GM19463 (cell line): ENCODE measurements around the gene IGF1R.

Experiments used
- ATAC-seq: cut with Tn5 transposase; IDR thresholded peaks from one replicate; pipeline ENCODE4 v1.9.1; 2021; ENCODE audit warnings: mild to moderate bottlenecking, moderate library complexity; ENCODE audit not compliant: unreplicated experiment

The IGF1R gene

GRCh38 chr15:98703126-98703685 is 54.9 kb downstream of the IGF1R start:
- no peak for ATAC-seq

GRCh38 chr15:98705070-98705469 is 56.7 kb downstream of the IGF1R start:
- ATAC-seq, result no peak

GRCh38 chr15:98706387-98706786 is 58.0 kb downstream of the IGF1R start:
- ATAC-seq, result no peak

GRCh38 chr15:98706986-98707385 is 58.6 kb downstream of the IGF1R start:
- ATAC-seq, result no peak

GRCh38 chr15:98708037-98708590 is 59.8 kb downstream of the IGF1R start:
- no peak for ATAC-seq

GRCh38 chr15:98711810-98712209 is 63.5 kb downstream of the IGF1R start:
- ATAC-seq, result no peak

GRCh38 chr15:98712845-98713584 is 64.7 kb downstream of the IGF1R start:
- ATAC-seq, result no peak

- ATAC-seq, result no peak
Observed at GRCh38 chr15:98713585-98714001, 65.3 kb downstream of the IGF1R start.

- no peak for ATAC-seq
Observed at GRCh38 chr15:98714922-98715321, 66.6 kb downstream of the IGF1R start.

GRCh38 chr15:98715401-98715800 is 67.1 kb downstream of the IGF1R start:
- no peak for ATAC-seq

GRCh38 chr15:98715890-98716443 is 67.6 kb downstream of the IGF1R start:
- ATAC-seq, result no peak

- ATAC-seq, result no peak
Observed at GRCh38 chr15:98717371-98717770, 69.0 kb downstream of the IGF1R start.

GRCh38 chr15:98717942-98718341 is 69.6 kb downstream of the IGF1R start:
- no peak for ATAC-seq

- ATAC-seq, result no peak
Observed at GRCh38 chr15:98718426-98719136, 70.2 kb downstream of the IGF1R start.

- ATAC-seq, result no peak
Observed at GRCh38 chr15:98719137-98719740, 70.9 kb downstream of the IGF1R start.

GRCh38 chr15:98720031-98720430 is 71.7 kb downstream of the IGF1R start:
- ATAC-seq, result no peak

GRCh38 chr15:98720577-98721565 is 72.5 kb downstream of the IGF1R start:
- ATAC-seq, result no peak

GRCh38 chr15:98722209-98722608 is 73.9 kb downstream of the IGF1R start:
- ATAC-seq, result no peak

- no peak for ATAC-seq
Observed at GRCh38 chr15:98722645-98723044, 74.3 kb downstream of the IGF1R start.

GRCh38 chr15:98723195-98723594 is 74.9 kb downstream of the IGF1R start:
- ATAC-seq, result no peak
